HG03432 (cell line): ENCODE results near the gene NFATC1.

ENCODE experiments used
- ATAC-seq: cut with Tn5 transposase; IDR thresholded peaks from one replicate; pipeline ENCODE4 v1.9.1; 2021; ENCODE audit warnings: mild to moderate bottlenecking, moderate library complexity; ENCODE audit not compliant: unreplicated experiment

NFATC1 gene

GRCh38 chr18:79544386-79544963 lies 148.7 kb downstream of the NFATC1 start:
- ATAC-seq, result no peak

DNA sequence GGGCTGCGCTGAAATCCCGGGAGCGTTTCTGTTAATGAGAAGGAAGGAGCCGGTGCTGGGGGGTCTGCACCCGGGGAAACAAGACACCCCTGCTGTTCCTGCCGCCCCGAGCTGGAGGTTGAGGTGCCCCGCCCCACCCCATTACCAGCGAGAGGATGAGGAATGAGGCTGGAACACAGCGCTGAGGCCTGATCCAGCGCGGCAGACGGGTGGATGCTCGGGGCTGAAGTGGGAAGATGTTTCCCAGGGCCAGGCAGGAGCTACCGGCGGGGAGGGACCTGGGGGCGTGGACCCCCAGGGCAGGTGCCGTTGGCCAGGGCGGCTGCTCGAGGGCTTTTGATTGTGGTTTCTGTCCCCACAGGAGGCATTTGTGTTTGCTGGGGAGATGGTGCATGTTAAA lies 149.5 kb downstream of the NFATC1 start:
- ATAC-seq, result no peak

GRCh38 chr18:79545736-79546171 lies 150.0 kb downstream of the NFATC1 start:
- no peak for ATAC-seq

GRCh38 chr18:79546781-79547272 lies 151.1 kb downstream of the NFATC1 start:
- no peak for ATAC-seq

- no peak for ATAC-seq
These were observed 151.8 kb downstream of the NFATC1 start for GRCh38 chr18:79547413-79548076.

- no peak for ATAC-seq
These were observed 152.3 kb downstream of the NFATC1 start for GRCh38 chr18:79548077-79548450.

- ATAC-seq, result no peak
These were observed 152.9 kb downstream of the NFATC1 start for GRCh38 chr18:79548621-79548985.

GRCh38 chr18:79548986-79549637 lies 153.4 kb downstream of the NFATC1 start:
- ATAC-seq, result no peak

DNA sequence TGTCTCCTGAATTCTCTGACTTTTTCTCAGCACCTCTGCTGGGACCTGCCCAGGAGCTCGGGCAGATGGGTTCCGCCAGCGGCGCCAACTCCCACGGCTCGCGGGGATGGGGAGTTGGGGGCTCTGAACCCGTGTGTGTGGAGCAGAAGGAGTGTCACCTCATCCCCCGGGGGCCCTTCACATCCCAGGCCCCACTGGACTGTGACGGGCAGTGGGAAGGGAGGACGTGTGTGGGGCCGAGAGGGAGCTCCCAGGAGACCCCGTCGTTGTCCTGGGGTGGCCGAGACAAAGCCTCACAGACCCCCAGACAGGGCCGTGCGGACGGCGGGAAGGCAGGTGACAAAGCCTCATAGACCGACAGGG lies 153.9 kb downstream of the NFATC1 start:
- ATAC-seq, result no peak

DNA sequence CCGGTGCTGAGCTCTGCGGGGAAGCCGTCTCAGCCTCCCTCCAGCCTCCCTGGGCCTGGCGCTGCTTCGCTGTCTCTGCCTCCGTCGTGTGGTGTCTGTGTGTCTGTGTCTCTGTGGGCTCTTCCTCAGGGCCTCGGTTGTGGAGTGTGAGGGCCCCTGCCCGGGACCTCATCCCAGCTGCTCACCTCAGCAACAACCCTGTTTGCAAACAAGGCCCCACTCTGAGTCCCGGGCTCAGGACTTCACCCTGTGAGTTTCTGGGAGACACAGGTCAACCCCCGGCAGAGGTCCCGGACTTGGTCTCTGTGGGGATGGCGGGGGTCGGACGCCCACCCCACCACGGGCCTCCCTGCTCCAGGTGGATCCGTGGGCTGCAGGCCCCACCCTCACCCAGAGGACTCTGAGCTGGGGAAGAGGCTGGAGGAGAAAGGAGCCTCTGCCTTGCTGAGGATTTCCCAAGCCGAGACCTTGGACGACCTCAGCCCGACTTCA lies 156.5 kb downstream of the NFATC1 start:
- no peak for ATAC-seq

GRCh38 chr18:79552696-79553095 lies 157.0 kb downstream of the NFATC1 start:
- no peak for ATAC-seq

GRCh38 chr18:79553154-79553553 lies 157.4 kb downstream of the NFATC1 start:
- no peak for ATAC-seq

- no peak for ATAC-seq
These were observed 158.0 kb downstream of the NFATC1 start for GRCh38 chr18:79553696-79554095.

DNA sequence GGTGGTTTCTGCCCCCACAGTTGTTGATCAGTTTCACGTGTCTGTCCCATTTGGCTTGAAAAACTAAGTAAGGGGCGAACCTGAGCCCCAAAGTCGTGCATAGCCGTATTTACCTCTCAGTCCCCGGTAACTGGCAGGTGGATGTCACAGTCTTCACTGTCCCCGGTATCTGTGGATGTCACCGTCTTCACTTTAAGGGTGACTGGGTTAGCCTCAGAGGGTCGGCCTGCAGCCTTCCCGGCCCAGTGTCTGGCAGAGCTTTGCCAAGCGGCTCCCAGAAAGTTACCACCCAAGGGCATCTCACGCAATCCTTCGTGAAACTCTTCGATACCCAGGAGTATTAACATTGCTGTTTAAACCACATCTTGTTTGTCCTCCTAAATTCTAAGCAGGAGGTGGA lies 158.6 kb downstream of the NFATC1 start:
- no peak for ATAC-seq

DNA sequence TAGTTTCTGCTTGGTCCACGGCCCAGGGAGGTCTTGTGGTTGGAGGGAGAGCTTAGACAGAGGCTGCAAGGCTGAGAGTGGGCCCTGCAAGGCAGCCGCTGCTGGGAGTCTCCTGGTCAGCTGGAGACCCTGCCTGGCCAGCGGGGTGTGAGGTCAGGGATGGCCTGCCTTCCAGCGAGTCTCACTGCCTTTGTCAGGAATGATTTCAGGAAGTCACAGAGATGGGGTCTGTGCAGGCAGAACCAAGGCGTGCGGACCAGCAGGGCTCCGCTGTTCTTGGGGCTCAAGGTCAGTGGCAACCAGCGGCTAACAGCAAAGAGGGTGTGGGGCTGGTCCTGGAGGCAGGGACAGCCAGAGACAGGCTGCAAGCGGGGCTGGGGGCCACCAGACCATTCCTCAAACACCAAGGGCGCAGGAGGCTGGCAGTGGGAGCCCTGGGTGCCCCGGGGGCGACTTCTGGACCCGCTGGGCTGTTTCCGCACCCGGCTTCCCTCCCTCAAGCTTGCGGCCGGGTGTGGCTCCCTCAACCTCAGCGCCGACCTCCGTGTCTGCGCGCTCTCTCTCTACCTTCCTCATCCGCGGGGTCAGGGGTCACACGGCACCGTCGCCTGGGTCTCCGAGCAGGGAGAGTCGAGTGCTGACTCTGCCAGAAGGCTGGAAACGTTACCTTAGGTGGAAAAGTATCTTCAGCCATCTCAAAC lies 159.4 kb downstream of the NFATC1 start:
- no peak for ATAC-seq

- ATAC-seq, result no peak
These were observed 160.2 kb downstream of the NFATC1 start for GRCh38 chr18:79555885-79556284.

DNA sequence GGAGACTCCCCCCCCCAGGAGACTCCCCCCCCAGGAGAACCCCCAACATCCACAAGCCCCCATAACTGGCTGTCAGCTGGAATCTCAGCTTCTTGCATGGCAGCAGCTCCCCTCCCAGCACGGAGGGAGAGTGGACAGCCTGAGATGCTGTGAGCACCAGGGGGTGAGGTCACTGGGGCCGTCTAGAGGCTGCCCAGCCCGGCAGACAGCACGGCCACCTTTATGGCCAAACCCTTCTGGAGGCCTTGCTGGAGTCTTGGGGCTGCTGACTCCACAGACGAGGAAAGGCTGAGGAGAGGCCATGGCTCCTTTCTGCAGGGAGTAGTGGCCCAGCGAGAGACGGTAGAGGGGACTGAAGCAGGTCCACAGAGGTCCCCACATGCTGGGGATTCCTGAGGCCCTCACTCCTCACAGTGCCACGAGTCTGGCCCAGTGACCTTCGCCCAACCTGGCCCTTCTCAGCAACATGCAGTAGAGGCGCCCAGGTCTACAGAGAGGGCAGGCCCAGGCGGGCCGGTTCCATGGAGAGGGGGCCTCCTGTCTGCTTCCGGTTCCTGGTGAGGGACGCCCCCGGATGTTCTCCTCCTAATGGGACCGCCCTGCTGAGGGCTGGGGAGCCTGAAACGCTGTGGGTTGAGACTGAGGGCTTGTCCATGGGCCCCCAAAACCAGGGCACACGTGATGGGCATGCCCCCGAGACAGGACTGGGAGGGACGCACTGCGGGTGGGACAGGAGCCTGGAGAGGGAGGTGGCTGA lies 161.3 kb downstream of the NFATC1 start:
- no peak for ATAC-seq

DNA sequence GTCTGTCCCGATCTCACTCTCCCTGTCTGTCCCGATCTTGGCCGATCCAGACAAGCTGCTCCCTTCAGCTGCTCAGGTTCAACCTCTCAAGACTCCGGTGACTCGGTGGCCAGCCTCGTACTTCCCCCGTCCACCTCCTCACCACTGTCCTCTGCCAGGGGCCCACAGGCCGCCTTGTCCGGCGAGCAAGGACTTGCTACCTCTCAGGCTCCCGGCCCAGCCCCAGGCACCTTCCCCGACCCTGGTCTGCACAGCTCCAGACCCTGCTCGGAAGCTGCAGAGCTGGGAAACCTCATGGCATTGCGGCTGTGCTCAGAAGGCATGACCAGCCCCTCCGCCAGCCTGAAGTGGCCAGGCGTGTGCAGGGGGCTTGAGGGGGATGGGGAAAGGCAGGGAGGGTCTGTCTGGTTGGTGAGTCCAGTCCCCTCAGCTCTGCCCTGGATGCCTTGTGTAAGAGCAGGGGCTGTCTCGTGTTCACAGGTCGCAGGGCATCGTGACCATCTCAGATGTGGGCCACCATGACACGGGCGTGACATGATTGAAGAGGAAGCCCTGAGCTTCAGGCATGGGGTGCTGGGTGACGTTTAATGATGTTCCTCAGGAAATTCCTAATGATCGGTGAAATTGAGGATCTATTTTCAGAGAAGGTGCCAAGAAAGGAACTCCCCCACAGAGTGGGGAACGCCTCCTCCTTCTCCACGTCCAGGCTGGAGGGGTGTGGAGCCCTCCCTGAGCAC lies 162.6 kb downstream of the NFATC1 start:
- no peak for ATAC-seq

GRCh38 chr18:79558933-79559416 lies 163.2 kb downstream of the NFATC1 start:
- no peak for ATAC-seq

GRCh38 chr18:79559436-79559835 lies 163.7 kb downstream of the NFATC1 start:
- no peak for ATAC-seq
